LNCaP clone FGC (cell line): ENCODE data around the gene PTPRQ.
A peak's percentile ranks its signal among the peaks of the same experiment; 100 is the strongest.

Experiments
- DNase-seq: peaks from one replicate; pipeline ENCODE4 v3.0.0-alpha.2; 2011; ENCODE audit warnings: low read depth
- H3K4me3 ChIP-seq: 2 replicates; pipeline ENCODE4 v1.5.1; 2011; ENCODE audit warnings: mild to moderate bottlenecking, low read depth, low read length, control low read depth
- TF ChIP-seq, protein P1 (sequence below): IDR thresholded peaks from 2 replicates; pipeline ENCODE4 v1.5.1; 2012; ENCODE audit warnings: mild to moderate bottlenecking; ENCODE audit not compliant: control insufficient read depth, insufficient read depth; ENCODE audit errors: extremely low read depth

PTPRQ gene

DNA sequence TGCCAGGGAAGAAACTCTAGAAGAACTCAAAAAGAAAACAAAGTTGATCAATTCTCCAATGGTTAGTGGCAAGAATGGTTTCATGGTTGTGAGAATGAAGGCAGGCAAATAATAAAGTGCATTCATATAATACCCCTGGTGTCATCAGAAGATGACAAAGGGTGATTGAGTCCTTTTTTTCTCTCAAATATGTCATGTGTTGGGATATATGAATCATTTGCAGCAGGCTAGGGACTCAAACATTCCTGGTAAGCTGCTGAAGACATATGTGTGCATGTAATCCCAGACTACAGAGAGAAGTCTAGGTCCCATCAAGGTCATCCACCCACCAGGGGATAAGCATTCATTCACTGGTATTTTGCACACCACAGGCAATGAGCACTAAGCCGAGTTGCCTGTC is 181.0 kb downstream of the PTPRQ start:
- TF ChIP-seq, protein P1, sequence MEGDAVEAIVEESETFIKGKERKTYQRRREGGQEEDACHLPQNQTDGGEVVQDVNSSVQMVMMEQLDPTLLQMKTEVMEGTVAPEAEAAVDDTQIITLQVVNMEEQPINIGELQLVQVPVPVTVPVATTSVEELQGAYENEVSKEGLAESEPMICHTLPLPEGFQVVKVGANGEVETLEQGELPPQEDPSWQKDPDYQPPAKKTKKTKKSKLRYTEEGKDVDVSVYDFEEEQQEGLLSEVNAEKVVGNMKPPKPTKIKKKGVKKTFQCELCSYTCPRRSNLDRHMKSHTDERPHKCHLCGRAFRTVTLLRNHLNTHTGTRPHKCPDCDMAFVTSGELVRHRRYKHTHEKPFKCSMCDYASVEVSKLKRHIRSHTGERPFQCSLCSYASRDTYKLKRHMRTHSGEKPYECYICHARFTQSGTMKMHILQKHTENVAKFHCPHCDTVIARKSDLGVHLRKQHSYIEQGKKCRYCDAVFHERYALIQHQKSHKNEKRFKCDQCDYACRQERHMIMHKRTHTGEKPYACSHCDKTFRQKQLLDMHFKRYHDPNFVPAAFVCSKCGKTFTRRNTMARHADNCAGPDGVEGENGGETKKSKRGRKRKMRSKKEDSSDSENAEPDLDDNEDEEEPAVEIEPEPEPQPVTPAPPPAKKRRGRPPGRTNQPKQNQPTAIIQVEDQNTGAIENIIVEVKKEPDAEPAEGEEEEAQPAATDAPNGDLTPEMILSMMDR: no peak
- no peak for DNase-seq
- no peak overlapping the region for H3K4me3 ChIP-seq

DNA sequence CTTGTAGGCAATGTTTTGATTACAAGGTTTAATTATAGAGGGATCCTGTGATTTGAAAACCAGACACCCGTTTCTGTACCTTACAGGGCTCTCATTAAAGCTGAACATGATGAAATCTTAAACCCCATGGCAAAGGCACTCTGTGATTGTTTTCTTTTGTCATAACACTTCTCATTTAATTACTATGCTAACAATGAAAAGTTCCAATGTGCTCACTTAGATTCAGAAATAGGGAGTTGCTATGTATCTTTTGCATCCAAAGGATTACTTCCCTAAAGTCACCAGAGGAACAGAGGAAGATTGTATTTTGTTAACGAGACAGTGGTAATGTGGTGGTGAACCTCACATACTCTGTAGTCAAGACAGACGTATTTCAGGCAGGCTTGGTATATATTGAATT is 181.9 kb downstream of the PTPRQ start:
- H3K4me3 ChIP-seq: no peak overlapping the region
- TF ChIP-seq, protein P1: no peak
- DNase-seq: peak; percentile 35

DNA sequence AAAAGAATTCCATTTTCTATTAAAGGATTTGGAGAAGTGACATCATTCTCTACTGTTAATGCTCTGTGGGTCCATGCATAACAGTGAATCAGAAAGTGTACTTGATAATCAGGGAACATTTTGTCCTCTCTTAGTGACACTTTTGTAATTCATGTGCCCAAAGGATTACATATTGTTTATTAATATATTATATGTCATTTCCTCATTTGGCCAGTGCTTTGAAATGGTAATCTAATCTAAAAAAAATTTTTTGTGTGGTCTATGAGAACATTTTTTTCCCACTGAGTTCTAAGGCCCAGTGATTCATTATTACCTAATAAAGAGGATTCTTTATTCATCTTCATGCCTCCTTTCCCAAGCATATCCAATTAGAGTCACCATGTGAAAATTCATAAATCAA is 183.7 kb downstream of the PTPRQ start:
- TF ChIP-seq, protein P1: no peak

DNA sequence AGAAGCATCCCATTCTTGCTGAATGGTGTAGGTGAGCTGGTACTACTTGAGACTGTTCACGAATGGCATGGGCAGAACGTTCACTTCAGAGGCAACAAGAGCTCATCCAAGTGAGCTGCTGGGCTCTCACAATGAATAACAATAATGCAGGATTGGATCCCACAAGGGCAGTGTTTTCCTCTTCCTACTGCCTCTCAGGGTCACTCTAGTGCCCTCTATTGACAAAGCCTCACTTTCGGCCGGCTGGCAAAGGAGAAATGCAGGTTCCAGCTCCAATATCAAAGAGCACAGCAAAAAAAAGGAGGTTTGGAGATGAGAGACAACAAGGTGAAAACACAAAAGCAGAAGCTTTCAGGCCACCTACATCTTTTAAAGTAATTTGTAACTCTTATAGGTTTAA is 188.8 kb downstream of the PTPRQ start:
- no peak overlapping the region for H3K4me3 ChIP-seq
- DNase-seq: no peak
- TF ChIP-seq, protein P1: peak; percentile 51

More for the DNA sequence above, 183.7 kb downstream of the PTPRQ start:
- DNase-seq: peak; percentile 42
- H3K4me3 ChIP-seq: no peak overlapping the region

DNA sequence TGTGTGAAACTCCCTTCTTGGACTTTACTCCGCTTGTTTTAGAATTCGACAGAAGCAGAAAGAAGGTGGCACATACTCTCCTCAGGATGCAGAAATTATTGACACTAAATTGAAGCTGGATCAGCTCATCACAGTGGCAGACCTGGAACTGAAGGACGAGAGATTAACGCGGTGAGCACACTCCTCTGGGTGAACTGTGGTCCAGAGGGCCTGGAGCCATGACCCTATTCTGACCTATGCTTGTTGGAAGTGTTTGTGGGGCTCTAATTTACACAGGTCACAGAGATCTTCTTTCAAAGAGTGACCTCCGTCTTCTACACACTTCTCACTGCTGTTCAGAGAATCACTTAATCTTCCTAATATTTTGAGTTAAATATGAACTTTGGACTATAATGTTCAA is 190.9 kb downstream of the PTPRQ start:
- H3K4me3 ChIP-seq: no peak overlapping the region
- DNase-seq: no peak
- TF ChIP-seq, protein P1: no peak

DNA sequence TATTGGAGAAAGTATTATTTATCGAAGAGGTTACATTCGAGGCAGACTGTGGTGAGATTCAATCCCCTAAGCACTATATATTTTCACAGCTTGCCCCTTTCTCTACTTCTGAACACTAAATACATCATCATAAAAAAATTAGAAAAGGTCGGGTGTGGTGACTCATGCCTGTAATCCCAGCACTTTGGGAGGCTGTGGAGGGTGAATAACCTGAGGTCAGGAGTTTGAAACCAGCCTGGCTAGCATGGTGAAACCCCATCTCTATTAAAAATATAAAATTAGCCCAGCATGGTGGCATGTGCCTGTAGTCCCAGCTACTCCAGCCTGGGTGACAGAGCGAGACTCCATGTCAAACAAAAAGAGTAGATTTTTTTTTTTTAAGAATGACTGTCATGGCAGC is 192.8 kb downstream of the PTPRQ start:
- TF ChIP-seq, protein P1: no peak
- DNase-seq: no peak
- H3K4me3 ChIP-seq: no peak overlapping the region

DNA sequence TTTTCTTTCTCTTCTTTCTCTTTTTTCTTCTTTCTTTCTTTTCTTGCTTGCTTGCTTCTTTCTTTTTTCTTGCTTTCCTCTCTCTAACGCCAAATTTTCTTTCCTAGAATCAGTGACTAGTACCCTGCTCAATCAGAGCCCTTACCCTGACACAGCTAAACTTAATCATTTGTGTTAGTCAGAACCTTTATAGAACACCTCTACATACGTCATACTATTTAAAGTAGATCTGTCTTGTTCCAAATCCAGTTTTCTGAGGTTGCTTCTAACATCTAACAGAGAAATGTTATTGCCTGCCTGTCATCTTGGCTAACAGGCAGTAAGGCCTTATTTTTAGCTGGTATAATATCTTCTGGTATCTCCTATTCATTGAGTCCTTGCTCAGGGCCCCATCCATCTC is 197.9 kb downstream of the PTPRQ start:
- DNase-seq: no peak
- H3K4me3 ChIP-seq: no peak overlapping the region
- TF ChIP-seq, protein P1: no peak
